Measurements from ENCODE around the gene ITGB2. TPM values are rescaled to one million over a fixed set of nuclear protein-coding genes. Genes with fewer than 3 reads are reported as not detected.
A peak's percentile ranks its signal among the peaks of the same experiment; 100 is the strongest.
"Not testable (repeated sequence)": the region's sequence is repeated elsewhere in the genome, so short reads cannot be mapped to it uniquely, and the experiment has no call there.

Gene ITGB2
- total RNA-seq, 1 experiment from 2014 or later = 6.0 TPM

DNA sequence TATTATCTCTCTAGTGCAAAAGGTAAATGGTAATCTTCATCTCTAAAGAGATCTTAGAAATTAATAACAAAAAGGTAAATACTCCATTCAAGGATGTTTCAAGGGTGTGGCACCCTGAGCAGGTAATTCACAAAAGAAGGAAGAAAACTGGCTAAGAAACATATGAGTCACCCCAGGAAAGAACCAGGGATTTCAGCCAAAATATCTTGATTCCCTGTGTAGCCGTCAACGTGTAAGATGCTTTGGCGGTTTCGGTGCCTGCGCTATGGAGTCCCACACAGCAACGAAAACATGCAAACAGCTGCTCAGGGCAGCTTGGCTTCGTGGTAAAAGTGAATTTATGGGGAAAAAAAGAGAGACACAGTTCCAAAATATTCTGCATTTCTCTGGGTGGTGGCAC, 3.7 kb downstream of the ITGB2 start:
- BruUV-seq (replicated peaks) = no TSS peak
- H3K4me1 ChIP-seq (replicated peaks; ENCODE audit: insufficient read depth) = peaks cover 59% of the 10 kb centered on the region
- H3K36me3 ChIP-seq (ENCODE audit: low read depth) = no peaks in the 10 kb centered on the region
- H3F3A ChIP-seq (ENCODE audit: insufficient read depth, low read depth) = peaks cover 41% of the 10 kb centered on the region
- no peaks in the 10 kb centered on the region for H3K27me3 ChIP-seq (ENCODE audit: insufficient read depth, low read depth)
- peak in 1 of 2 experiments; percentile 86 for DNase-seq
- intact Hi-C loops (cut with micrococcal nuclease; ENCODE audit: unreplicated experiment) = no loop called here
- TF ChIP-seq EZH2 (IDR thresholded peaks at IDR 0.05; ENCODE audit: low read depth) = no peak
- TF ChIP-seq, protein P1, sequence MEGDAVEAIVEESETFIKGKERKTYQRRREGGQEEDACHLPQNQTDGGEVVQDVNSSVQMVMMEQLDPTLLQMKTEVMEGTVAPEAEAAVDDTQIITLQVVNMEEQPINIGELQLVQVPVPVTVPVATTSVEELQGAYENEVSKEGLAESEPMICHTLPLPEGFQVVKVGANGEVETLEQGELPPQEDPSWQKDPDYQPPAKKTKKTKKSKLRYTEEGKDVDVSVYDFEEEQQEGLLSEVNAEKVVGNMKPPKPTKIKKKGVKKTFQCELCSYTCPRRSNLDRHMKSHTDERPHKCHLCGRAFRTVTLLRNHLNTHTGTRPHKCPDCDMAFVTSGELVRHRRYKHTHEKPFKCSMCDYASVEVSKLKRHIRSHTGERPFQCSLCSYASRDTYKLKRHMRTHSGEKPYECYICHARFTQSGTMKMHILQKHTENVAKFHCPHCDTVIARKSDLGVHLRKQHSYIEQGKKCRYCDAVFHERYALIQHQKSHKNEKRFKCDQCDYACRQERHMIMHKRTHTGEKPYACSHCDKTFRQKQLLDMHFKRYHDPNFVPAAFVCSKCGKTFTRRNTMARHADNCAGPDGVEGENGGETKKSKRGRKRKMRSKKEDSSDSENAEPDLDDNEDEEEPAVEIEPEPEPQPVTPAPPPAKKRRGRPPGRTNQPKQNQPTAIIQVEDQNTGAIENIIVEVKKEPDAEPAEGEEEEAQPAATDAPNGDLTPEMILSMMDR (conservative IDR thresholded peaks at IDR 0.05) = no peak
- peaks cover 7% of the 10 kb centered on the region for H3K79me2 ChIP-seq (ENCODE audit: low read depth)
- peak overlapping the region; percentile 53; the same call in 1 of the 2 replicates for H3K4me3 ChIP-seq
- peak overlapping the region; percentile 76 for H3K4me2 ChIP-seq
- ChIA-PET POLR2A (ENCODE audit: unreplicated experiment) (interaction anchor here (0.6 to 1.5 kb wide), 5 partner anchors 11 to 1188 kb away, joined by 3 to 23 read pairs (median 6); no protein-coding TSS in a partner anchor), CTCF (interaction anchor here (0.6 kb wide), 1 partner anchor 470 kb away, joined by 3 read pairs; no protein-coding TSS in a partner anchor)
- no peaks in the 10 kb centered on the region for H4K20me1 ChIP-seq (ENCODE audit: insufficient read depth)
- H3K27ac ChIP-seq = peak overlapping the region; percentile 94
- no peak overlapping the region for H2AFZ ChIP-seq
- H3K9me3 ChIP-seq (ENCODE audit: insufficient read depth, low read depth) = no peaks in the 10 kb centered on the region
- no peaks in the 10 kb centered on the region for H3K9me2 ChIP-seq (ENCODE audit: insufficient read depth)

DNA sequence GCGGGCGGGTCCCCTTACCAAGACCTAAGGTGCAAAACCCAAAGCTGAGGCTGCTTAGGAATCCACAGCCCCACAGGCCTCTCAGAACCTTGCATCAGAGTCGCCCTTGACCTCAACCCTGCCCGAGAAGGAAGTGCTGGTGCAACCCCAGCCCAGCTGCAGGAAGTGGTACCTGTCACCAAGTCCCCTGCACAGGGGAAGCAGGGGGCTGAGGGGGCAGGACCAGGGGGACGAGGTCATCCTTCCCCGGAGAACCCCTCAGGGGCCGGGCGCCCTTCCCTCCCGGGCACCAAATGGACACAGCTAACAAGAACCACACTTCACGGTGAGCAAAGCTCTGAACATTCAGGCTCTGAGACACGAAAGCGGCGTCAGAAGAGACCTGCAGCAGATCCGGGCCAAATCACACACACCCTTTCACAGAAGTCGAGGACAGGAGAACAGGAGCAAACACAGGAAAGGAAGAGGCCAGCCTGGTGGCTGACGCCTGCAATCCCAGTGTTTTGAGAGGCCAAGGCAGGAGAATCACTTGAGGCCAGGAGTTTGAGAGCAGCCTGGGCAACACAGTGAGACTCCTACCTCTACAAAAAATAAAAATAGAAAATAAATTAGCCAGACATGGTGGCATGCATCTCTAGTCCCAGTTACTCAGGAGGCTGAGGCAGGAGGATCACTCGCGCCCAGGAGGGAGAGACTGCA, 6.4 kb downstream of the ITGB2 start:
- POLR2A ChIA-PET (ENCODE audit: unreplicated experiment) = interaction anchor here (0.7 to 1.0 kb wide), 2 partner anchors 13 to 20 kb away, joined by 4 to 22 read pairs; no protein-coding TSS in a partner anchor
- CTCF ChIA-PET = interaction anchor here (0.6 to 0.8 kb wide), 2 partner anchors 14 to 106 kb away, joined by 3 to 9 read pairs; no protein-coding TSS in a partner anchor

DNA sequence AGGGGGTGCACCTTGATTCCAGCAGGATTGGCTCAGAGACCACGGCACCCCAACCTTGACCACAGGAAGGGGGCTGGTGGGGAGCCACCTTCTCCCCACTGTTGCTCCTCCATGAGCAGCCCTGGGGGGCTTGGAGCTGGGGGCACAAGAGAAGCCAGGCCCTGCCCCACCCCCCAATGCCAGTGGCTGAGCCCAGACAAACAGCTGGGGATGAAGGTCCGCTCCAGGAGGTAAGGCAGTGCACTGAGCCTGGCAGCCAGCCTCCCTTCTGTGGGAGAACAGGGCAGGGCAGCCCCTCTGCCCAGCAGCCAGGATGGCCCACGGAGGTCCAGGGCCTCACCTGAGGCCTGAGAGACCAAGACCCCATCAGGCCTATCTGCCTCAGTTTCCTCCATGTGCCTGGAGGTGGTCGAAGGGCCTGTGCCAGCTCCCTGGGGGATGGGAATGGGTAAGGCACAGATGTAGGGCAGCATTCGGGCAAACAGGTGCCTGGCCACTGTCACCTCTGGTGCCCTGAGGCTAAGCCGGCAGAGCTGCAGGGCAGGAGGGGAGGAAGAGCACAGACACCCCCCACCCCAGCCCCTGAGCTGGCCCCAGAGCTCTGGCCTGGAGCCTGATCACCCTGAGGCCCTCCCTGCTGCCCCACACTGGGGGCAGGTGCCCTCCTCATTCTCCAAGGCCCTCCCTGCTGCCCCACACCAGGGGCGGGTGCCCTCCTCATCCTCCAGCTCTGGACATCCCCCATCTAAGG, 7.1 kb downstream of the ITGB2 start:
- Histone ChIP-seq H3K27me3 (ENCODE audit: insufficient read depth, low read depth) (no peaks in the 10 kb centered on the region), H2AFZ (no peak overlapping the region), H3K79me2 (ENCODE audit: low read depth) (peaks cover 7% of the 10 kb centered on the region), H3F3A (ENCODE audit: insufficient read depth, low read depth) (peaks cover 48% of the 10 kb centered on the region), H3K36me3 (ENCODE audit: low read depth) (no peaks in the 10 kb centered on the region), H3K9me3 (ENCODE audit: insufficient read depth, low read depth) (no peaks in the 10 kb centered on the region), H4K20me1 (ENCODE audit: insufficient read depth) (no peaks in the 10 kb centered on the region), H3K4me1 (replicated peaks; ENCODE audit: insufficient read depth) (peaks cover 76% of the 10 kb centered on the region), H3K9me2 (ENCODE audit: insufficient read depth) (no peaks in the 10 kb centered on the region), H3K27ac (peak overlapping the region; percentile 94), H3K4me3 (no peak overlapping the region), H3K4me2 (peak overlapping the region; percentile 76)
- intact Hi-C loops (cut with micrococcal nuclease; ENCODE audit: unreplicated experiment) = loop anchor here (5.0 kb wide), 1 partner anchor 41 kb away; the partner anchor contains the start of gene PTTG1IP
- ChIA-PET CTCF (interaction anchor here (0.8 kb wide), 1 partner anchor 15 kb away, joined by 9 read pairs; no protein-coding TSS in a partner anchor), POLR2A (ENCODE audit: unreplicated experiment) (no interaction called here)
- BruUV-seq (replicated peaks) = no TSS peak
- no peak for DNase-seq
- TF ChIP-seq, protein P1 (conservative IDR thresholded peaks at IDR 0.05) = no peak
- TF ChIP-seq EZH2 (IDR thresholded peaks at IDR 0.05; ENCODE audit: low read depth) = no peak

More for the DNA sequence above, 6.4 kb downstream of the ITGB2 start:
- Histone ChIP-seq H3K4me2 (peak overlapping the region; percentile 76), H3K79me2 (ENCODE audit: low read depth) (peaks cover 7% of the 10 kb centered on the region), H3K36me3 (ENCODE audit: low read depth) (no peaks in the 10 kb centered on the region), H3K27me3 (ENCODE audit: insufficient read depth, low read depth) (no peaks in the 10 kb centered on the region), H3K4me3 (peak overlapping the region; percentile 20; the same call in 1 of the 2 replicates), H3K27ac (peak overlapping the region; percentile 94), H3F3A (ENCODE audit: insufficient read depth, low read depth) (peaks cover 48% of the 10 kb centered on the region), H4K20me1 (ENCODE audit: insufficient read depth) (no peaks in the 10 kb centered on the region), H3K9me3 (ENCODE audit: insufficient read depth, low read depth) (no peaks in the 10 kb centered on the region), H3K4me1 (replicated peaks; ENCODE audit: insufficient read depth) (peaks cover 76% of the 10 kb centered on the region), H2AFZ (no peak overlapping the region), H3K9me2 (ENCODE audit: insufficient read depth) (no peaks in the 10 kb centered on the region)
- intact Hi-C loops (cut with micrococcal nuclease; ENCODE audit: unreplicated experiment) = loop anchor here (5.0 kb wide), 1 partner anchor 42 kb away; the partner anchor contains the start of gene PTTG1IP
- BruUV-seq (replicated peaks) = TSS peak; percentile 89
- no peak for TF ChIP-seq EZH2 (IDR thresholded peaks at IDR 0.05; ENCODE audit: low read depth)
- TF ChIP-seq, protein P1 (conservative IDR thresholded peaks at IDR 0.05) = no peak
- DNase-seq = peak in 1 of 2 experiments; percentile 63

DNA sequence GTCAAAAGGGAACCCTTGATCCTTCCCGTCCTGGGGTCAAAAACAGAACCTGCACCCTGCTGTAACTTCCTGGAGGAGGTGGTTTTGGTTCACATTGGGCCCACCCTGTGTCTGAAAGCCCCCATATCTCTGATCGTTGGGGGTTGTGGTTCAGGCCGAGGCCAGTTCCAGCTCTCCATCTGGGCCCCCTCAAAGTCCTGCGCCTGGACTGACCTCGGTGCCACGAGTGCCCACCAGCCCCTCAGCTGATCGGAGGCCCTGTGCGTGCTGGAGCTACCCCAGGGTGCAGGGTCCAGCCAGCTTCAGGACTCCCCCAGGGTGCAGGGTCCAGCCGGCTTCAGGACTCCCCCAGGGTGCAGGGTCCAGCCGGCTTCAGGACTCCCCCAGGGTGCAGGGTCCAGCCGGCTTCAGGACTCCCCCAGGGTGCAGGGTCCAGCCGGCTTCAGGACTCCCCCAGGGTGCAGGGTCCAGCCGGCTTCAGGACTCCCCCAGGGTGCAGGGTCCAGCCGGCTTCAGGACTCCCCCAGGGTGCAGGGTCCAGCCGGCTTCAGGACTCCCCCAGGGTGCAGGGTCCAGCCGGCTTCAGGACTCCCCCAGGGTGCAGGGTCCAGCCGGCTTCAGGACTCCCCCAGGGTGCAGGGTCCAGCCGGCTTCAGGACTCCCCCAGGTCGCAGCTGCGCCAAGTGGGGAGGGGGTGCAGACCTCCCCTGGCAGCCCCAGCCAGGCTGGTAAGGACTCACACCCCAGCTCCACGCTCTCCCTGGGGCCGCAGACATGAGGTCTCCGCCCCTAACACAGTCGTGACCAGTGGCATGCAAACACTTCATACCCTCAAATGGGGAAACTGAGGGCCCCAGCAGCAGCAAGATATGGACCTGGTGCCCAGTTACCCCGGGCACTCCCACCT, 7.9 kb downstream of the ITGB2 start:
- CTCF ChIA-PET; H3K79me2 ChIP-seq (ENCODE audit: low read depth); POLR2A ChIA-PET (ENCODE audit: unreplicated experiment); H3K4me3 ChIP-seq; H3K9me2 ChIP-seq (ENCODE audit: insufficient read depth); H2AFZ ChIP-seq; H3K9me3 ChIP-seq (ENCODE audit: insufficient read depth, low read depth); DNase-seq; H3K36me3 ChIP-seq (ENCODE audit: low read depth); H4K20me1 ChIP-seq (ENCODE audit: insufficient read depth); H3K27me3 ChIP-seq (ENCODE audit: insufficient read depth, low read depth); BruUV-seq (replicated peaks): not testable (repeated sequence)
- Histone ChIP-seq H3K4me1 (replicated peaks; ENCODE audit: insufficient read depth) (peaks cover 69% of the 10 kb centered on the region), H3F3A (ENCODE audit: insufficient read depth, low read depth) (peaks cover 45% of the 10 kb centered on the region), H3K27ac (peak overlapping the region; percentile 94), H3K4me2 (peak overlapping the region; percentile 76)
- intact Hi-C loops (cut with micrococcal nuclease; ENCODE audit: unreplicated experiment) = loop anchor here (5.0 kb wide), 1 partner anchor 40 kb away; the partner anchor contains the start of gene PTTG1IP
